OCI-LY1 (cell line): ENCODE measurements around the gene RPLP2.

Experiments used
- H2AFZ ChIP-seq: fragments of 200-600 bp; sonication (generic), shearing (Covaris generic); 2 replicates; pipeline ENCODE4 v1.6.0; 2014; ENCODE audit warnings: antibody characterized with exemption, mild to moderate bottlenecking, low read length
- H3F3A ChIP-seq: fragments of 200-600 bp; sonication (generic), shearing (Covaris generic); 2 replicates; pipeline ENCODE4 v1.6.0; 2014; ENCODE audit warnings: mild to moderate bottlenecking, antibody characterized with exemption, low read length, moderate library complexity; ENCODE audit not compliant: insufficient read depth
- H3K27ac ChIP-seq: fragments of 200-600 bp; sonication (generic); 2 replicates; pipeline ENCODE4 v1.5.1; 2014; ENCODE audit warnings: low read length, mixed run types, mild to moderate bottlenecking, low read depth; ENCODE audit not compliant: poor library complexity, severe bottlenecking
- H3K27me3 ChIP-seq: fragments of 200-600 bp; sonication (generic); 2 replicates; pipeline ENCODE4 v1.6.0; 2014; ENCODE audit warnings: antibody characterized with exemption, mild to moderate bottlenecking, low read length, moderate library complexity; ENCODE audit not compliant: insufficient read depth
- H3K36me3 ChIP-seq: fragments of 200-600 bp; sonication (generic); 2 replicates; pipeline ENCODE4 v1.6.1; 2014; ENCODE audit warnings: mild to moderate bottlenecking, antibody characterized with exemption, low read length, moderate library complexity, mixed read lengths; ENCODE audit not compliant: insufficient read depth
- H3K4me1 ChIP-seq: fragments of 200-600 bp; sonication (generic); 2 replicates; pipeline ENCODE4 v1.5.1; 2014; ENCODE audit warnings: mild to moderate bottlenecking, low read length, moderate library complexity; ENCODE audit not compliant: insufficient read depth, severe bottlenecking
- H3K4me2 ChIP-seq: fragments of 200-600 bp; sonication (generic), shearing (Covaris generic); 2 replicates; pipeline ENCODE4 v1.6.1; 2014; ENCODE audit warnings: low read length
- H3K4me3 ChIP-seq: fragments of 200-600 bp; sonication (generic); 2 replicates; pipeline ENCODE4 v1.5.1; 2014; ENCODE audit warnings: low read length, low read depth, mild to moderate bottlenecking, mixed read lengths; ENCODE audit not compliant: poor library complexity, severe bottlenecking
- H3K79me2 ChIP-seq: fragments of 200-600 bp; shearing (Covaris generic); 2 replicates; pipeline ENCODE4 v1.6.1; 2016; ENCODE audit warnings: mixed run types, low read length, mixed read lengths; ENCODE audit not compliant: insufficient read depth
- H3K9ac ChIP-seq: fragments of 200-600 bp; sonication (generic), shearing (Covaris generic); 2 replicates; pipeline ENCODE4 v1.6.1; 2014; ENCODE audit warnings: mild to moderate bottlenecking, low read length, mixed read lengths
- H3K9me2 ChIP-seq: fragments of 200-600 bp; sonication (generic), shearing (Covaris generic); 2 replicates; pipeline ENCODE4 v1.6.1; 2014; ENCODE audit warnings: low read depth, mild to moderate bottlenecking, low read length, mixed read lengths
- H3K9me3 ChIP-seq: fragments of 200-600 bp; shearing (Covaris generic); 2 replicates; pipeline ENCODE4 v1.6.1; 2014; ENCODE audit warnings: low read length, mixed read lengths
- H4K20me1 ChIP-seq: fragments of 200-600 bp; sonication (generic), shearing (Covaris generic); 2 replicates; pipeline ENCODE4 v1.6.0; 2016; ENCODE audit warnings: mild to moderate bottlenecking, low read length; ENCODE audit not compliant: insufficient read depth
- EZH2 ChIP-seq: fragments of 200-600 bp; sonication (generic), shearing (Covaris generic); IDR thresholded peaks from 2 replicates; pipeline ENCODE4 v1.8.0; 2017; ENCODE audit warnings: borderline replicate concordance, mixed run types, mild to moderate bottlenecking, antibody characterized with exemption, low read length, moderate library complexity, mixed read lengths
- TF ChIP-seq, protein P1 (sequence below): fragments of 200-600 bp; sonication (generic), shearing (Covaris generic); IDR thresholded peaks from 2 replicates; pipeline ENCODE4 v1.5.1; 2017; ENCODE audit warnings: mild to moderate bottlenecking, antibody characterized with exemption, low read length, moderate library complexity, mixed read lengths

The RPLP2 gene

DNA sequence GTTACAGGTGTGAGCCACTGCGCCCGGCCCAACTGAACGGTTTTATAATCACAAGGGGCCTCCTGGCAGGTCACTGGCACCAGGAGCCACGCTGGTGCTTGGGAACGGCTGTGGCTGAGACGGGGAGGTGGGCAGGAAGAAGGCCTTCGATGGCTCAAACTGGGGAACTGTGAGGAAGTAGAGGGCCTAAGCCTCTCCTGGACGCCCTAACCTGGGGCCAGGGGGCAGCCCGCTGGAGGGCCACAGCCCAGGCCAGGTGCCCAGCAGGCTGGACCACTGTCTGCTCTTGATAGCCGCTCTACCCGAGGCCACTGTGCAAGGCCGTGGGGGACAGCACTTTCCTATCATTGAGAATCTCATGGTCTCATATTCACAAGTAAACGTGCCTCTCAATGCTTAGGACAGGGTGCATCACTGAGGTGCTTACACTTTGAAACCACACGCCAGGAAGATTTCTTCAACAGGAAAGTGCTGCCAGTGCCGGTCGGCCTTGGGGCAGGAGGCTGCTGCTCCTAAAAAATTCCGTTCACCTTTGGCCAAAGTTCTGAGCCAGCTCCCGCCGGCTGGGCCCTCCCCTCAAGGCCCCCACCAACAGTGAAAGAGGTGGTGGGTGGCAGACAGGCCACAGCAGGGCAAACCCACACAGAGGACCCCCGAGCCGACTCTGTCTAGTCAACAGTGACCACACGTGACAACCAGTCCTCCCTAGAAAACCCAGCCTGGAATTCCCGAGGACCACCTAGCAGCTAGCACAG, 39.7 kb upstream of the RPLP2 start:
- no peaks in the 10 kb centered on the region for H3K27me3 ChIP-seq
- H3K79me2 ChIP-seq = peaks cover 2% of the 10 kb centered on the region; the same call in 1 of the 2 replicates
- H3K4me3 ChIP-seq = no peak overlapping the region
- peaks cover 2% of the 10 kb centered on the region for H3K4me1 ChIP-seq
- H3K27ac ChIP-seq = no peak overlapping the region
- H3K9ac ChIP-seq = no peak overlapping the region
- H2AFZ ChIP-seq = no peak overlapping the region
- no peaks in the 10 kb centered on the region for H3K9me2 ChIP-seq
- no peaks in the 10 kb centered on the region for H4K20me1 ChIP-seq
- no peaks in the 10 kb centered on the region for H3F3A ChIP-seq
- H3K4me2 ChIP-seq = no peak overlapping the region
- TF ChIP-seq, protein P1, sequence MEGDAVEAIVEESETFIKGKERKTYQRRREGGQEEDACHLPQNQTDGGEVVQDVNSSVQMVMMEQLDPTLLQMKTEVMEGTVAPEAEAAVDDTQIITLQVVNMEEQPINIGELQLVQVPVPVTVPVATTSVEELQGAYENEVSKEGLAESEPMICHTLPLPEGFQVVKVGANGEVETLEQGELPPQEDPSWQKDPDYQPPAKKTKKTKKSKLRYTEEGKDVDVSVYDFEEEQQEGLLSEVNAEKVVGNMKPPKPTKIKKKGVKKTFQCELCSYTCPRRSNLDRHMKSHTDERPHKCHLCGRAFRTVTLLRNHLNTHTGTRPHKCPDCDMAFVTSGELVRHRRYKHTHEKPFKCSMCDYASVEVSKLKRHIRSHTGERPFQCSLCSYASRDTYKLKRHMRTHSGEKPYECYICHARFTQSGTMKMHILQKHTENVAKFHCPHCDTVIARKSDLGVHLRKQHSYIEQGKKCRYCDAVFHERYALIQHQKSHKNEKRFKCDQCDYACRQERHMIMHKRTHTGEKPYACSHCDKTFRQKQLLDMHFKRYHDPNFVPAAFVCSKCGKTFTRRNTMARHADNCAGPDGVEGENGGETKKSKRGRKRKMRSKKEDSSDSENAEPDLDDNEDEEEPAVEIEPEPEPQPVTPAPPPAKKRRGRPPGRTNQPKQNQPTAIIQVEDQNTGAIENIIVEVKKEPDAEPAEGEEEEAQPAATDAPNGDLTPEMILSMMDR = no peak
- no peak for TF ChIP-seq EZH2
- peaks cover 70% of the 10 kb centered on the region for H3K36me3 ChIP-seq
- no peaks in the 10 kb centered on the region for H3K9me3 ChIP-seq

DNA sequence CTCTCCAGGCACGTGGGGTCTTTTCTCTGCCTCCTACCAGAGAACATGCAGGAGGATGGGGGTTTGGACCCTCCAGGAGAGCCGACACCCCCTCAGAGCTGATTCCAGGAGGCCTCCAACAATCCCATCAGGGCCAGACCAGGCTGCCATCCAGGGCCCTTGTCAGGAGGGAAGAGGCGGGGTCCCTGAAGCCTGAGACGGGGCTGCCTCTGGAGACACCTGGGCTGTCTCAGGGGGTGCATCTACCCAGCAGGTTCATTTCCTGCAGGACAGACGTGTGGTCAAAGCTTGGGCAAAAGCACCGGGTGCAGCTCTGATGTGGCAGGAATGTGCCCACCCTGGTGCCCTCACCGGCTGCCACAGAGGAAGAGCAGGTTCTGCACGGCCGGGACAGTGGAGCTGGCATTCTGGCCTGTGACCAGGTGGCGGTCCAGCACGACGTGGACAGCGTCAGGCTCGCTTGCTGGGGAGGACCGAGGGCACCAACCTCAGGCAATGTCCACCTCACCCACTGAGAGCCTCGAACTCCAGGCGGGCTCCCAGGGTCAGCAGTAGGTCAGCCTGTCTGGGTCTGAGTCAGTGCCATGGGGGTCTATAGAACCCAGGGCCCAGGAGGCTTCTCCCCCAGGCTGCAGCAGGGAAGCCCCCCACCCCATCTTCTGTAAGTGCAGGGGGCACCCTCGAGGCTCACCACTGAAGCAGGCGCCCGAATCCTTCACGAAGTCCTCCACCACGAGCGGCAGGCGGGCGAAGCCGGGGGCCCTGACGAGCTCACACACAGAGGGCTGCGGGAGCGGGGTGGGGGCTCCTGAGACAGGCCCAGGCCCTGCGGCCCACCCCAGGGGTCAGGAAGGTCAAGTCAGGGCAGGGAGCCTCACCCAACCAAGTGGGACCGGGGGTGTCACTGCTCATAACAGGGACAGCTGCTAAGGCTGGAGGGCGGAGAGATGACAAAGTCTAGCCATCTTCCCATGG, 38.8 kb upstream of the RPLP2 start:
- Histone ChIP-seq H3K9me2 (no peaks in the 10 kb centered on the region), H3K27me3 (no peaks in the 10 kb centered on the region), H2AFZ (no peak overlapping the region), H3F3A (no peaks in the 10 kb centered on the region), H3K27ac (no peak overlapping the region), H3K4me2 (no peak overlapping the region), H3K4me1 (peaks cover 11% of the 10 kb centered on the region), H3K79me2 (peaks cover 11% of the 10 kb centered on the region), H3K4me3 (no peak overlapping the region), H4K20me1 (no peaks in the 10 kb centered on the region), H3K9me3 (no peaks in the 10 kb centered on the region), H3K36me3 (peaks cover 66% of the 10 kb centered on the region), H3K9ac (no peak overlapping the region)
- TF ChIP-seq, protein P1 = no peak
- TF ChIP-seq EZH2 = no peak

DNA sequence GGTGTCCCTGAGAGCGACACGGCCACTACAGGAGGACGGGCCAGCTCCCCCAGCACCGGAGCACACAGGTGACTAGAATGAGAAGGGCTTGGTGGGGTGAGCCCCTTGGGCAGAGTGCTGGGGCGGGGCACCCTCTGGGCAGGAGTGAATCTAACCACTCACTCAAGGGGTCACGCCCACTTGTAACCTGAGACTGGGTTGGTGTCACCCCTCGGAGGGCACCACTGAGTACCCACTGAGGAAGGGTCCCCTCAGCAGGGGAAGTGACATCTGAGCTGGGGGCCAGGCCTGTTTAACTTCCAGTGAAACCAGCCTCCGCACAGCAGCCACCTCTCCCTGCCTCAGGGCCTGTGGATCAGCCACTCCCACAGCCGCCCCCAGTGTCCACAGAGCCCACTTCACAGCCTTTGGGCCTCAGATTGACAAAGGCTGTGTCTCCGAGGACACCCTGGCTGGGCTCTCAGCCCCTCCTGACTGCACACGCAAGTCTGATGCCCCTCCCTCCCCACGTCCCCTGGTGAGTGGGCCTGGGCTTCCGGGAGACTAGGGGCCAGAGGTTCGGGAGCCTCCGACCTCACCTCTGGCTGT, 38.1 kb upstream of the RPLP2 start:
- Histone ChIP-seq H3K4me3 (no peak overlapping the region), H3K4me1 (peaks cover 16% of the 10 kb centered on the region), H3K4me2 (no peak overlapping the region), H4K20me1 (no peaks in the 10 kb centered on the region), H3F3A (no peaks in the 10 kb centered on the region), H3K9ac (no peak overlapping the region), H3K27me3 (no peaks in the 10 kb centered on the region), H3K79me2 (peaks cover 19% of the 10 kb centered on the region), H2AFZ (no peak overlapping the region), H3K27ac (no peak overlapping the region), H3K36me3 (peaks cover 58% of the 10 kb centered on the region), H3K9me3 (no peaks in the 10 kb centered on the region), H3K9me2 (no peaks in the 10 kb centered on the region)
- no peak for TF ChIP-seq EZH2
